HCT116 (cell line): ENCODE results near the gene PPP2R2D. TPM values are rescaled to one million over a fixed set of nuclear protein-coding genes. Genes with fewer than 3 reads are reported as not detected.

Source experiments
- ATAC-seq: fragments of 200-7000 bp; cut with Tn5 transposase; 2 replicates; pipeline ENCODE4 v1.9.1; 2020; ENCODE audit warnings: mild to moderate bottlenecking, moderate library complexity
- BruUV-seq: library from RNA; stranded (reverse); fragments of 400-500 nt; replicated peaks from 2 replicates; lab custom pipeline; 2021; lab: Mats Ljungman, UMichigan
- CTCF ChIA-PET: fragments of 300-600 bp; sonication (Branson Sonifier 250); formaldehyde crosslinking; loops from one replicate; lab custom pipeline; 2021; ENCODE audit warnings: antibody characterized with exemption; lab: Charles Lee
- POLR2A ChIA-PET: fragments of 300-600, 350-600 bp; sonication (Branson Sonifier 250); formaldehyde crosslinking; loops from one replicate; lab custom pipeline; 2021; ENCODE audit warnings: antibody characterized with exemption; lab: Charles Lee
- RAD21 ChIA-PET, 2 experiments: fragments of 300-600 bp; sonication (Branson Sonifier 250); formaldehyde crosslinking; loops; one replicate each; lab custom pipeline; 2023; ENCODE audit warnings: low total read pairs in 2 of 2; ENCODE audit not compliant: uncharacterized antibody in 2 of 2, unreplicated experiment in 2 of 2, low non-redundant PET in 1 of 2; lab: Charles Lee
- DNase-seq: peaks from one replicate; pipeline ENCODE4 v3.0.0-alpha.2; 2010; ENCODE audit warnings: low read depth, low spot score
- H2AFZ ChIP-seq: fragments of 200-600 bp; shearing (Covaris generic), sonication (generic); 2 replicates; pipeline ENCODE4 v1.6.1; 2017; ENCODE audit warnings: low read depth, mixed run types, mixed read lengths, antibody characterized with exemption, low read length; ENCODE audit not compliant: poor library complexity, severe bottlenecking
- H3K27ac ChIP-seq: 2 replicates; pipeline ENCODE4 v1.5.1; 2012; ENCODE audit warnings: low read depth, low read length
- H3K27me3 ChIP-seq: fragments of 200-600 bp; sonication (generic); 2 replicates; pipeline ENCODE4 v1.6.1; 2016; ENCODE audit warnings: mixed run types, low read length, mixed read lengths; ENCODE audit not compliant: insufficient read depth
- H3K36me3 ChIP-seq, 2 experiments: fragments of 200-500 bp in 1 of 2; fragments of 200-600 bp in 1 of 2; sonication (Bioruptor generic) in 1 of 2; sonication (generic) in 1 of 2; 2 replicates each; pipeline versions ENCODE4 v1.5.1 to v1.6.1; 2014 to 2016; ENCODE audit warnings: low read length in 2 of 2, inconsistent platforms in 1 of 2, mixed read lengths in 1 of 2, mixed run types in 1 of 2; ENCODE audit not compliant: insufficient read depth in 2 of 2, control insufficient read depth in 1 of 2
- H3K4me1 ChIP-seq, 2 experiments: fragments of 200-600 bp in 1 of 2; sonication (generic) in 1 of 2; 2 replicates each; pipeline versions ENCODE4 v1.5.1 to v1.6.1; 2012 to 2017; ENCODE audit warnings: low read length in 2 of 2, inconsistent platforms in 1 of 2, mild to moderate bottlenecking in 1 of 2, mixed read lengths in 1 of 2, mixed run types in 1 of 2, moderate library complexity in 1 of 2; ENCODE audit not compliant: insufficient read depth in 2 of 2, control insufficient read depth in 1 of 2
- H3K4me2 ChIP-seq: fragments of 200-600 bp; sonication (generic); 2 replicates; pipeline ENCODE4 v1.6.1; 2017; ENCODE audit warnings: mixed run types, low read length, mixed read lengths
- H3K4me3 ChIP-seq, 2 experiments: fragments of 200-600 bp in 1 of 2; sonication (generic) in 1 of 2; replicated peaks in 1 of 2; 2 replicates each; pipeline ENCODE4 v1.5.1; 2011 to 2016; ENCODE audit warnings: low read length in 2 of 2, control low read depth in 1 of 2, low read depth in 1 of 2, mild to moderate bottlenecking in 1 of 2, mixed read lengths in 1 of 2, mixed run types in 1 of 2
- H3K79me2 ChIP-seq: fragments of 200-600 bp; sonication (generic); 2 replicates; pipeline ENCODE4 v1.6.1; 2017; ENCODE audit warnings: mild to moderate bottlenecking, mixed run types, low read length, moderate library complexity, mixed read lengths; ENCODE audit not compliant: insufficient read depth
- H3K9ac ChIP-seq: fragments of 200-600 bp; sonication (generic); 2 replicates; pipeline ENCODE4 v1.6.1; 2016; ENCODE audit warnings: low read length, mixed read lengths
- H3K9me2 ChIP-seq: fragments of 200-600 bp; sonication (generic), shearing (Covaris generic); 2 replicates; pipeline ENCODE4 v1.6.1; 2017; ENCODE audit warnings: mixed run types, mild to moderate bottlenecking, moderate library complexity; ENCODE audit not compliant: insufficient read depth
- H3K9me3 ChIP-seq, 2 experiments: fragments of 200-500 bp in 1 of 2; fragments of 200-600 bp in 1 of 2; sonication (Bioruptor generic) in 1 of 2; sonication (generic) in 1 of 2; 2 replicates each; pipeline ENCODE4 v1.6.1; 2014 to 2017; ENCODE audit warnings: low read length in 2 of 2, mixed read lengths in 2 of 2, inconsistent platforms in 1 of 2, low read depth in 1 of 2, mild to moderate bottlenecking in 1 of 2, mixed run types in 1 of 2, moderate library complexity in 1 of 2; ENCODE audit not compliant: control insufficient read depth in 1 of 2, insufficient read depth in 1 of 2
- H4K20me1 ChIP-seq: fragments of 200-600 bp; sonication (generic), shearing (Covaris generic); 2 replicates; pipeline ENCODE4 v1.6.1; 2017; ENCODE audit warnings: mixed run types, mild to moderate bottlenecking, moderate library complexity; ENCODE audit not compliant: insufficient read depth
- RAD21 ChIP-seq: IDR thresholded peaks from 2 replicates; pipeline ENCODE4 v1.6.1; 2012; ENCODE audit warnings: low read depth, mild to moderate bottlenecking
- SIN3A ChIP-seq: IDR thresholded peaks from 2 replicates; pipeline ENCODE4 v1.6.1; 2012; ENCODE audit warnings: low read depth
- YY1 ChIP-seq: IDR thresholded peaks from 2 replicates; pipeline ENCODE4 v1.6.1; 2011; ENCODE audit warnings: low read length, low read depth, moderate library complexity, mild to moderate bottlenecking; ENCODE audit not compliant: insufficient replicate concordance; ENCODE audit errors: extremely low read depth
- ZFX ChIP-seq: fragments of 450-650 bp; IDR thresholded peaks from 2 replicates; pipeline ENCODE4 v1.6.1; 2017
- ZNF274 ChIP-seq: fragments of 200-500 bp; sonication (Bioruptor generic); IDR thresholded peaks from 2 replicates; pipeline ENCODE4 v1.6.1; 2014; ENCODE audit warnings: mild to moderate bottlenecking, low read depth, low read length, inconsistent platforms
- intact Hi-C: fragments of 100-400 bp; cut with micrococcal nuclease; formaldehyde crosslinking; loops from 2 replicates; pipeline ENCODE4 v1.10.0; 2022
- total RNA-seq: library from RNA; stranded (reverse); gene quantifications from one replicate; pipeline ENCODE4 v1.2.1, GENCODE V29; 2021; ENCODE audit not compliant: unreplicated experiment
- TF ChIP-seq, protein P1 (sequence below), 3 experiments: fragments of 200-600 bp in 1 of 3; sonication (generic) in 1 of 3; IDR thresholded peaks in 2 of 3; conservative IDR thresholded peaks in 1 of 3; 2 replicates each; pipeline ENCODE4 v1.5.1; 2012 to 2017; ENCODE audit warnings: low read depth in 2 of 3, low read length in 2 of 3, antibody characterized with exemption in 1 of 3, borderline replicate concordance in 1 of 3, control low read depth in 1 of 3, mild to moderate bottlenecking in 1 of 3, mixed read lengths in 1 of 3, mixed run types in 1 of 3, moderate library complexity in 1 of 3; ENCODE audit not compliant: insufficient read depth in 1 of 3
- TF ChIP-seq, protein P2 (sequence below): IDR thresholded peaks from 2 replicates; pipeline ENCODE4 v1.6.1; 2012

PPP2R2D gene
- total RNA-seq, 1 experiment from 2014 or later, result 18.1 TPM

DNA sequence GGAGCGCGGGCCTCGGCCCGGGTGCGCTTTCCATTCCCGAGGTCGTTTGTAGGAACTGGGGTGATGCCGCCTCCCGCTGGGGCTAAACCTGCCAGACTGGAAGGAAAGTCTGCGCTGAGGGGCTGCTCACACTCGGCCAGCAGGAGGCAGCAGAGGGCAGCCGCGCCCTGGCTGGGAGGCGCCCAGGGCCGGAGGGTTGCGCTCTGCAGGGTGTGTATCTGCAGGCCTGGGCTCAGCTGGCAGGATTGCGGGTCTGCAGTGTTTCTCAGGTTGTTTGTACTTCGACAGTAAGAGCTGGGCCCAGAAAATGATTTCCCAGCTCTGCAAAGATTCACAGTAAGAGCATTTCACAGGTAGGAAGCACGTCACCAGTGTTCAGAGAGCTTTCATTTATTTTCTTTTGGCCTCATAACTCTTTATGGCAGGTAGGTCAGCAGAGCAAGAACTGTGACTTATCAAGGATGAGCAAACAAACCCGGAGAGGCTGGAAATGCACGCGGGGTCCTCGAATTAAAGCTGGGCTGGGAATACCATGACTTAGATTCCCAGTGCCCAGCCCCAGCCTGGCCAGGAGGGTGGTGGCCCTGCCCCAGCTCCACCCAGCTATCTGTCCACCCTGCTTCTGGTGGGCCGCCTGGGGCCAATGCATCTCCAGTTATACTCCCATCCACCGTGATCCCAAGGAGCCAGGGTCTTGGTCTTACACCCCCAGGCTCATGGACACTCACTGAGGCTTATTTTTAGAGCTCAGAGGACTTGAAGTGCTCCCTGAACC lies 15.2 kb upstream of the PPP2R2D start:
- Histone ChIP-seq H3K9me2 (no peaks in the 10 kb centered on the region), H3K4me2 (peak overlapping the region; percentile 36), H3K9me3 (no peaks in the 10 kb centered on the region), H3K9ac (no peak overlapping the region), H3K36me3 (no peaks in the 10 kb centered on the region)
- ChIA-PET POLR2A (no interaction called here), RAD21 (interaction anchor here in 1 of 2 experiments (1.5 kb wide), 1 partner anchor 137 kb away, joined by 7 read pairs; no protein-coding TSS in a partner anchor), CTCF (interaction anchor here (1.2 to 1.7 kb wide), 2 partner anchors 137 to 256 kb away, joined by 3 to 13 read pairs; no protein-coding TSS in a partner anchor)
- BruUV-seq, result no TSS peak
- peak; percentile 95 for ATAC-seq
- TF ChIP-seq YY1, result no peak
- peak; percentile 86 for TF ChIP-seq RAD21
- TF ChIP-seq, protein P1, sequence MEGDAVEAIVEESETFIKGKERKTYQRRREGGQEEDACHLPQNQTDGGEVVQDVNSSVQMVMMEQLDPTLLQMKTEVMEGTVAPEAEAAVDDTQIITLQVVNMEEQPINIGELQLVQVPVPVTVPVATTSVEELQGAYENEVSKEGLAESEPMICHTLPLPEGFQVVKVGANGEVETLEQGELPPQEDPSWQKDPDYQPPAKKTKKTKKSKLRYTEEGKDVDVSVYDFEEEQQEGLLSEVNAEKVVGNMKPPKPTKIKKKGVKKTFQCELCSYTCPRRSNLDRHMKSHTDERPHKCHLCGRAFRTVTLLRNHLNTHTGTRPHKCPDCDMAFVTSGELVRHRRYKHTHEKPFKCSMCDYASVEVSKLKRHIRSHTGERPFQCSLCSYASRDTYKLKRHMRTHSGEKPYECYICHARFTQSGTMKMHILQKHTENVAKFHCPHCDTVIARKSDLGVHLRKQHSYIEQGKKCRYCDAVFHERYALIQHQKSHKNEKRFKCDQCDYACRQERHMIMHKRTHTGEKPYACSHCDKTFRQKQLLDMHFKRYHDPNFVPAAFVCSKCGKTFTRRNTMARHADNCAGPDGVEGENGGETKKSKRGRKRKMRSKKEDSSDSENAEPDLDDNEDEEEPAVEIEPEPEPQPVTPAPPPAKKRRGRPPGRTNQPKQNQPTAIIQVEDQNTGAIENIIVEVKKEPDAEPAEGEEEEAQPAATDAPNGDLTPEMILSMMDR (IDR thresholded peaks at IDR 0.05 in 2 of 3, conservative IDR thresholded peaks at IDR 0.05 in 1 of 3; ENCODE audit: borderline replicate concordance in 1 of 3, insufficient read depth in 1 of 3, low read depth in 2 of 3, low read length in 2 of 3), result peak; percentile 65 to 88 (median 81)
- no peak for TF ChIP-seq ZNF274
- no peak for TF ChIP-seq ZFX
- TF ChIP-seq, protein P2, sequence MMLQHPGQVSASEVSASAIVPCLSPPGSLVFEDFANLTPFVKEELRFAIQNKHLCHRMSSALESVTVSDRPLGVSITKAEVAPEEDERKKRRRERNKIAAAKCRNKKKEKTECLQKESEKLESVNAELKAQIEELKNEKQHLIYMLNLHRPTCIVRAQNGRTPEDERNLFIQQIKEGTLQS, result no peak
- no peak for TF ChIP-seq SIN3A
- TF ChIP-seq, all 23 proteins: peak for 2
- H3K27ac ChIP-seq, result no peak overlapping the region
- H3K79me2 ChIP-seq, result no peaks in the 10 kb centered on the region
- H2AFZ ChIP-seq, result no peak overlapping the region
- H3K4me3 ChIP-seq, result no peak overlapping the region
- no peak for DNase-seq
- peaks cover 11 to 31% of the 10 kb centered on the region in 2 experiments for H3K4me1 ChIP-seq
- intact Hi-C loops, result loop anchor here (1.0 kb wide), 1 partner anchor 138 kb away; no protein-coding TSS in a partner anchor
- H4K20me1 ChIP-seq, result no peaks in the 10 kb centered on the region
- no peaks in the 10 kb centered on the region for H3K27me3 ChIP-seq
